Activated CD8-positive, alpha-beta T cell treated with anti-CD3 and anti-CD28 coated beads for 36 hours (primary cell): ENCODE data around the gene DYSF. TPM values are rescaled to one million over a fixed set of nuclear protein-coding genes. Genes with fewer than 3 reads are reported as not detected.

Experiments used
- ATAC-seq: fragments of 200-7000 bp; cut with Tn5 transposase; one replicate; pipeline ENCODE4 v1.10.0; 2021; ENCODE audit warnings: mild to moderate bottlenecking, moderate library complexity
- CTCF ChIA-PET: fragments of 350-600 bp; sonication (Branson Sonifier 250); formaldehyde crosslinking; loops from one replicate; lab custom pipeline; 2021; ENCODE audit warnings: antibody characterized with exemption; lab: Charles Lee
- POLR2A ChIA-PET: fragments of 350-600 bp; sonication (Branson Sonifier 250); formaldehyde crosslinking; loops from one replicate; lab custom pipeline; 2021; ENCODE audit warnings: antibody characterized with exemption; lab: Charles Lee
- DNase-seq: peaks from one replicate; pipeline ENCODE4 v3.0.0-alpha.2; 2020
- H3K27ac Mint-ChIP-seq: one replicate; pipeline ENCODE4 v1.8.0; 2021; ENCODE audit warnings: mild to moderate bottlenecking, mixed read lengths
- H3K27me3 Mint-ChIP-seq: one replicate; pipeline ENCODE4 v1.8.0; 2021; ENCODE audit warnings: mixed read lengths
- H3K36me3 Mint-ChIP-seq: one replicate; pipeline ENCODE4 v1.8.0; 2021; ENCODE audit warnings: low read depth, mixed read lengths
- H3K4me1 Mint-ChIP-seq: one replicate; pipeline ENCODE4 v1.8.0; 2021; ENCODE audit warnings: low read depth, mixed read lengths
- H3K4me3 Mint-ChIP-seq: one replicate; pipeline ENCODE4 v1.8.0; 2021; ENCODE audit warnings: mild to moderate bottlenecking, moderate library complexity, mixed read lengths
- H3K9me3 Mint-ChIP-seq: one replicate; pipeline ENCODE4 v1.8.0; 2021; ENCODE audit warnings: mixed read lengths
- intact Hi-C: fragments of 100-400 bp; cut with micrococcal nuclease; formaldehyde crosslinking; loops from one replicate; pipeline ENCODE4 v1.10.0; 2022
- total RNA-seq, 2 experiments: library from RNA; stranded (reverse); gene quantifications; one replicate each; pipeline ENCODE4 v1.2.3, GENCODE V29; 2021
- TF ChIP-seq, protein P1 (sequence below): fragments of 200-600 bp; IDR thresholded peaks from one replicate; pipeline ENCODE4 v1.8.0; 2022; ENCODE audit warnings: antibody characterized with exemption, mild to moderate bottlenecking

Gene DYSF
- total RNA-seq, 2 experiments from 2014 or later, result 3.5 to 3.8 TPM

GRCh38 chr2:71665168-71666093 lies 212.1 kb downstream of the DYSF start:
- DNase-seq, result no peak
- H3K4me3 Mint-ChIP-seq, result no peak overlapping the region
- H3K27me3 Mint-ChIP-seq, result no peaks in the 10 kb centered on the region
- TF ChIP-seq, protein P1, sequence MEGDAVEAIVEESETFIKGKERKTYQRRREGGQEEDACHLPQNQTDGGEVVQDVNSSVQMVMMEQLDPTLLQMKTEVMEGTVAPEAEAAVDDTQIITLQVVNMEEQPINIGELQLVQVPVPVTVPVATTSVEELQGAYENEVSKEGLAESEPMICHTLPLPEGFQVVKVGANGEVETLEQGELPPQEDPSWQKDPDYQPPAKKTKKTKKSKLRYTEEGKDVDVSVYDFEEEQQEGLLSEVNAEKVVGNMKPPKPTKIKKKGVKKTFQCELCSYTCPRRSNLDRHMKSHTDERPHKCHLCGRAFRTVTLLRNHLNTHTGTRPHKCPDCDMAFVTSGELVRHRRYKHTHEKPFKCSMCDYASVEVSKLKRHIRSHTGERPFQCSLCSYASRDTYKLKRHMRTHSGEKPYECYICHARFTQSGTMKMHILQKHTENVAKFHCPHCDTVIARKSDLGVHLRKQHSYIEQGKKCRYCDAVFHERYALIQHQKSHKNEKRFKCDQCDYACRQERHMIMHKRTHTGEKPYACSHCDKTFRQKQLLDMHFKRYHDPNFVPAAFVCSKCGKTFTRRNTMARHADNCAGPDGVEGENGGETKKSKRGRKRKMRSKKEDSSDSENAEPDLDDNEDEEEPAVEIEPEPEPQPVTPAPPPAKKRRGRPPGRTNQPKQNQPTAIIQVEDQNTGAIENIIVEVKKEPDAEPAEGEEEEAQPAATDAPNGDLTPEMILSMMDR, result no peak
- ChIA-PET CTCF (no interaction called here), POLR2A (interaction anchor here (0.6 kb wide), 1 partner anchor 37 kb away, joined by 3 read pairs; no protein-coding TSS in a partner anchor)
- no peaks in the 10 kb centered on the region for H3K4me1 Mint-ChIP-seq
- no peaks in the 10 kb centered on the region for H3K9me3 Mint-ChIP-seq
- intact Hi-C loops, result no loop called here
- no peaks in the 10 kb centered on the region for H3K36me3 Mint-ChIP-seq
- no peak overlapping the region for H3K27ac Mint-ChIP-seq
- no peak for ATAC-seq

DNA sequence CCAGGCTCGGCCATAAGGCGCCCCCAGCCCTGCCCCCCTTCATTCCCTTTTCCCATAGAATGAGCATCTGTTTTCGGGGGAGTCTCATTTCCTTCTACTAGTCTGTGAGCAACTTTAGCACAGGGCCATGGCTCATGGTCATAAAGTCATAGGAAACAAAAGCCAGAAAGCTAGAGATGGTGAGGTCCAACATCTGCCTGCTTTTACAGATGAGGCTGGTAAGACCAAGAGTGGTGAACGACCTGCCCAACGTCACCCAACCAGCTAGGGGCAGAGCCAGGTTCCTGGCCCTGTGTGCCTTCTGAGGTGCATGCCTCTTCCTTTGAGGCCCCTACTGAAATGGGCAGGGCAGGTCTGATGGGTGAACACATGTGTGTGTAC lies 212.7 kb downstream of the DYSF start:
- H3K36me3 Mint-ChIP-seq, result no peaks in the 10 kb centered on the region
- ATAC-seq, result no peak
- no peaks in the 10 kb centered on the region for H3K4me1 Mint-ChIP-seq
- H3K9me3 Mint-ChIP-seq, result no peaks in the 10 kb centered on the region
- H3K27ac Mint-ChIP-seq, result no peak overlapping the region
- ChIA-PET POLR2A (no interaction called here), CTCF (no interaction called here)
- intact Hi-C loops, result no loop called here
- no peak overlapping the region for H3K4me3 Mint-ChIP-seq
- TF ChIP-seq, protein P1, result no peak
- no peak for DNase-seq
- no peaks in the 10 kb centered on the region for H3K27me3 Mint-ChIP-seq

DNA sequence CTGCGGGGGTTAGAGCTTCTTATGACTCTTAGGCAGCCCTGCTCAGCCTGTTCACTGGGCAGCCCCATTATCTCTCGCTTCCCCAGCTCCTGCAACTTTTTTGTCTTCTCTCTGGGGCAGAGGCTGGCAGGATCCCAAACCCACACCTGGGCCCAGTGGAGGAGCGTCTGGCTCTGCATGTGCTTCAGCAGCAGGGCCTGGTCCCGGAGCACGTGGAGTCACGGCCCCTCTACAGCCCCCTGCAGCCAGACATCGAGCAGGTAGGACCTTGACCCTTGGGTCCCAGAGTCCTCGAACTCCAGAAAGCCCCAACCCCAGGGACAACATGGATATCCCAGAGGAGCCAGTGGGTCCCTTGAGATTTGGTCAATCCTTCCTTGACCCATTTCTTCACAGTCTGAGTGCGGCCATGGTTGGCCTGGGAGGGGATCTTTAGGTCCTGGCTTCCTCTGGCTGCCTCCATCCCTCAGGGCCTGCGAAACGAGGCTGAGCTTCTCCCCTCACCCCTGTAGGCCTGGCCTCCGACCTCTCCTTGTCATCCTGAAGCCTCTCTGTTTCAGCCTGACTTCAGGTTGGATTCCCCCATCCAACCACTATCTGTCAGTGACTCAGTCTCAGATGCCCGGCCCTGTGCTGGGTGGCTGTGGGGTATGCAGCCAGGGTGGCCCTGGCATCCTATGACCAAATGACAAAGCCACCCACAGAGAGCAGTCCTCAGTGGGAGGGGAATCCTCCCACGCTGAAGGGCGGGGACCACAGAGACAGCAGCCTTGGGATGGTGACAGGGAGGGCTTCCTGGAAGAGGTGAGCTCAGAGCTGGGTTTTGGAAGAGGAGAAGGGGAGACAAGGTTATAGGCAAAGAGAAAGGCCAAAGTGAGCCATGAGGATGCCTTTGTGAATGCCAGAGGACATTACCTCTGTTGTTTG lies 214.2 kb downstream of the DYSF start:
- intact Hi-C loops, result no loop called here
- Mint-ChIP-seq H3K36me3 (no peaks in the 10 kb centered on the region), H3K27me3 (no peaks in the 10 kb centered on the region), H3K9me3 (no peaks in the 10 kb centered on the region), H3K4me1 (no peaks in the 10 kb centered on the region), H3K27ac (no peak overlapping the region), H3K4me3 (no peak overlapping the region)
- DNase-seq (no peak), ATAC-seq (no peak)
- CTCF ChIA-PET, result no interaction called here
- TF ChIP-seq, protein P1, result no peak
- POLR2A ChIA-PET, result no interaction called here

- POLR2A ChIA-PET, result no interaction called here
- no peak overlapping the region for H3K4me3 Mint-ChIP-seq
- no peaks in the 10 kb centered on the region for H3K27me3 Mint-ChIP-seq
- no peaks in the 10 kb centered on the region for H3K9me3 Mint-ChIP-seq
- TF ChIP-seq, protein P1, result no peak
- CTCF ChIA-PET, result no interaction called here
- no peak overlapping the region for H3K27ac Mint-ChIP-seq
- intact Hi-C loops, result no loop called here
- no peaks in the 10 kb centered on the region for H3K4me1 Mint-ChIP-seq
- no peak for DNase-seq
- H3K36me3 Mint-ChIP-seq, result no peaks in the 10 kb centered on the region
- ATAC-seq, result no peak
Measured at GRCh38 chr2:71668326-71669057, 215.1 kb downstream of the DYSF start.
